NT2/D1 (cell line): ENCODE measurements around the gene SRBD1.

Experiments
- DNase-seq: peaks from one replicate; pipeline ENCODE4 v3.0.0-alpha.2; 2011; ENCODE audit warnings: low read depth, low spot score
- H3K27me3 ChIP-seq: 2 replicates; pipeline ENCODE4 v1.6.0; 2011; ENCODE audit warnings: mild to moderate bottlenecking; ENCODE audit not compliant: insufficient read length, insufficient read depth
- H3K36me3 ChIP-seq: 2 replicates; pipeline ENCODE4 v1.6.1; 2011; ENCODE audit warnings: mild to moderate bottlenecking, low read length, mixed read lengths; ENCODE audit not compliant: insufficient read depth, insufficient read length
- H3K4me1 ChIP-seq: 2 replicates; pipeline ENCODE4 v1.5.1; 2011; ENCODE audit not compliant: insufficient read depth, insufficient read length
- H3K4me3 ChIP-seq: 2 replicates; pipeline ENCODE4 v1.5.1; 2011; ENCODE audit warnings: low read depth; ENCODE audit not compliant: insufficient read length
- H3K9ac ChIP-seq: 2 replicates; pipeline ENCODE4 v1.6.0; 2011; ENCODE audit warnings: low read depth; ENCODE audit not compliant: insufficient read length
- H3K9me3 ChIP-seq: 2 replicates; pipeline ENCODE4 v1.5.1; 2011; ENCODE audit warnings: mild to moderate bottlenecking, low read length; ENCODE audit not compliant: insufficient read depth
- SUZ12 ChIP-seq: IDR thresholded peaks from 2 replicates; pipeline ENCODE4 v1.6.1; 2011; ENCODE audit not compliant: insufficient read length, insufficient read depth; ENCODE audit errors: extremely low read depth
- YY1 ChIP-seq: IDR thresholded peaks from 2 replicates; pipeline ENCODE4 v1.6.1; 2011; ENCODE audit not compliant: insufficient read length, insufficient read depth
- ZNF274 ChIP-seq: IDR thresholded peaks from 2 replicates; pipeline ENCODE4 v1.6.1; 2011; ENCODE audit warnings: mild to moderate bottlenecking, low read depth, low read length

Gene SRBD1

GRCh38 chr2:45611020-45611859 lies at the start of gene SRBD1:
SRBD1 (minus strand) TSS chr2:45611267; CDS start chr2:45605441, 5,826 bp downstream.
- Histone ChIP-seq H3K27me3 (no peaks in the 10 kb centered on the region), H3K36me3 (no peaks in the 10 kb centered on the region), H3K4me1 (no peaks in the 10 kb centered on the region), H3K4me3 (peak within 1 kb of the TSS; percentile 73), H3K9me3 (no peaks in the 10 kb centered on the region), H3K9ac (peak within 1 kb of the TSS; percentile 82)
- peak; percentile 92 for DNase-seq
- TF ChIP-seq ZNF274 (no peak), YY1 (no peak), SUZ12 (no peak)

- H3K36me3 ChIP-seq = no peaks in the 10 kb centered on the region
- peaks cover 3% of the 10 kb centered on the region for H3K4me1 ChIP-seq
- H3K9ac ChIP-seq = no peak overlapping the region
- DNase-seq = no peak
- H3K9me3 ChIP-seq = no peaks in the 10 kb centered on the region
- peaks cover 44% of the 10 kb centered on the region for H3K27me3 ChIP-seq
- no peak for TF ChIP-seq YY1
- no peak for TF ChIP-seq SUZ12
- TF ChIP-seq ZNF274 = no peak
- no peak overlapping the region for H3K4me3 ChIP-seq
These were observed 43.2 kb upstream of the SRBD1 start for GRCh38 chr2:45654250-45654649.

GRCh38 chr2:45653122-45653913 lies 42.3 kb upstream of the SRBD1 start:
- TF ChIP-seq ZNF274 = no peak
- no peak for TF ChIP-seq SUZ12
- TF ChIP-seq YY1 = no peak
- Histone ChIP-seq H3K9ac (no peak overlapping the region), H3K4me1 (peaks cover 3% of the 10 kb centered on the region), H3K4me3 (no peak overlapping the region), H3K27me3 (peaks cover 53% of the 10 kb centered on the region), H3K36me3 (no peaks in the 10 kb centered on the region), H3K9me3 (no peaks in the 10 kb centered on the region)
- DNase-seq = no peak

GRCh38 chr2:45652090-45653031 lies 41.3 kb upstream of the SRBD1 start:
- peak overlapping the region; percentile 72 for H3K9ac ChIP-seq
- peaks cover 3% of the 10 kb centered on the region for H3K4me1 ChIP-seq
- no peak for TF ChIP-seq YY1
- TF ChIP-seq SUZ12 = peak; percentile 55
- no peak for TF ChIP-seq ZNF274
- H3K4me3 ChIP-seq = peak overlapping the region; percentile 59
- no peaks in the 10 kb centered on the region for H3K9me3 ChIP-seq
- H3K36me3 ChIP-seq = no peaks in the 10 kb centered on the region
- no peak for DNase-seq
- H3K27me3 ChIP-seq = peaks cover 59% of the 10 kb centered on the region

- H3K9ac ChIP-seq = peak within 1 kb of the TSS; percentile 72
- no peak for DNase-seq
These were observed 40.5 kb upstream of the SRBD1 start, which contains the start of gene PRKCE for GRCh38 chr2:45651415-45652089. PRKCE (plus strand) TSS chr2:45651675.

GRCh38 chr2:45650851-45651414 lies 39.9 kb upstream of the SRBD1 start:
- H3K4me1 ChIP-seq = peaks cover 3% of the 10 kb centered on the region
- peak; percentile 76 for DNase-seq
- TF ChIP-seq SUZ12 (no peak), YY1 (no peak), ZNF274 (no peak)
- H3K4me3 ChIP-seq = peak overlapping the region; percentile 59
- H3K36me3 ChIP-seq = no peaks in the 10 kb centered on the region
- no peaks in the 10 kb centered on the region for H3K9me3 ChIP-seq
- H3K27me3 ChIP-seq = peaks cover 60% of the 10 kb centered on the region
- H3K9ac ChIP-seq = peak overlapping the region; percentile 70

More at GRCh38 chr2:45651415-45652089, 40.5 kb upstream of the SRBD1 start, which contains the start of gene PRKCE:
- Histone ChIP-seq H3K9me3 (no peaks in the 10 kb centered on the region), H3K4me1 (peaks cover 3% of the 10 kb centered on the region), H3K4me3 (peak within 1 kb of the TSS; percentile 59), H3K27me3 (peaks cover 60% of the 10 kb centered on the region), H3K36me3 (no peaks in the 10 kb centered on the region)
- TF ChIP-seq SUZ12 (no peak), YY1 (no peak), ZNF274 (no peak)
